HG03521 (cell line): ENCODE measurements around the gene DDX10.

Experiments
- ATAC-seq: cut with Tn5 transposase; IDR thresholded peaks from one replicate; pipeline ENCODE4 v1.9.1; 2021; ENCODE audit warnings: mild to moderate bottlenecking, moderate library complexity; ENCODE audit not compliant: unreplicated experiment

Gene DDX10

DNA sequence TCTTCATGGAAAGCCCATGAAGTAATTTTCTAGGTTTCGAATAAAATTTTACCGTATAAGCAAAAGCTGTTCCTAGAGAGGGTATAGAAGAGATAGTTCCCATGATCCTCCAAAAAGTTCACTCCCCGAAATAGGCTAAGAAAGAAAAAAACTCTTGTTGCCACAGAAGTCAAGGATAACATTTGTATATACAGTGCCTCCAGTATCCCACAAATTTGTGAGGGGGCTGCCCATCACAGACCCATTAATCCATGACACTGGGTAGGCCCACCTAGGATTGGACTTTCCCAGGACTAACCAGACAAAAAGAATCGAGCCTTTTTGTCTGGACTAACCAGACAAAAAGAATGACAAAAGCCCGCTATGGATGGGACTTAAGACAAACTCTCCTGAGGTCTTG is 233.0 kb downstream of the DDX10 start:
- no peak for ATAC-seq

DNA sequence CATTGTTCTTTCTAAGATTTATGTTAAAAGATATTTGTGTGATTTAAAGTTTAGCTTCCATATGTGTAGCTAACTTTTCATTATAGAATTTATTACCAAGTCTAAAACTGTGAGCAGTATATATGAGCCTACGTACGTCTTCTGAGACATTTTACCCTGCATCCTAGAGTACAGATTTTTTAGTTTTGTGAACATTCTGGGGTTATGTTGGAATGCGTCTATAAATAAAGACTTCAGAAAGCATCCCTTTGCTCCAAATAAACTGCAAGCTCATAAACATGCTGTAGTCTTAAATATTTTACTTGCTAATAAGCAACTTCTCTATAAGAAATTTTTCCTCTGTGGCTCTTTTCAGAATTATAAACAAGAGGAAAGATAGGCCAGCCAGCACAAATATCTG is 236.5 kb downstream of the DDX10 start:
- no peak for ATAC-seq

DNA sequence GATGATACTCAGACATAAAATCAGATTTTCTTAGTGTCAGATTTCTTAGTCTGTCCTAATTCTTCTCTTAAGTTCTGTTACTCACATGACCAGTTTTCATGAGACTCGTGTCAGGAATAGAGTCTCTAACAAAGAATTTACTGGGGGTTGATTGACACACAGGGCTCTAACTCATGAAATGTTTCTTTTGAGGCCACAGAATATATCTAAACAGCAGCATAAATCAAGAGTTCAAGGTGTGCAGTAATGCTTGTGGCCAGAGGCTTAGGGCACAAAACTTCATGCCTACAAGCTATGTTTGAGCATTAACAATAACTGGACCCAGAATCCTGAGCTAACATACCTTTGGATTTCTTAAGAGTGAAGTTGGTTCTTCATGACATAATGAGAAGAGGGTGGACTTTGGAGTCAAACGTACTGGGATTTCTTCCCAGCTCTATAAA is 237.2 kb downstream of the DDX10 start:
- ATAC-seq, result no peak

DNA sequence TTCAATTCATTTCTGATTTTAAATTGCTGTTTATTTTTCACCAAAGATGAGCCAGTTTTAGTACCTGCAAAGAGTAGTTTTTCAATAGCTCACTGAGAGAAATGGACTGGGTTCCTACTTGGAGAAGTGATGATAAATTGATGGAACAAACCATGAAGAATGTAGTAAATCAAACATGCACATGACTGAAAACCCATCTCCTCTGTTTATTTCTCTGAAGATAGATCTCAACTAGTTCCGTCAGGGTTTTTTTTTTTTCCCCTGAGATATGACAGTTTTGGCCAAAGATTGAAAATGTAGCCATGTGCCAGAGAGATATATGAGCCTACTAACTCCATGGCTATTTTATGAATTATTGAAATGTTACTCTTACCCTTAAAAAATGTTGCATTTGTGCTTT is 239.6 kb downstream of the DDX10 start:
- no peak for ATAC-seq

DNA sequence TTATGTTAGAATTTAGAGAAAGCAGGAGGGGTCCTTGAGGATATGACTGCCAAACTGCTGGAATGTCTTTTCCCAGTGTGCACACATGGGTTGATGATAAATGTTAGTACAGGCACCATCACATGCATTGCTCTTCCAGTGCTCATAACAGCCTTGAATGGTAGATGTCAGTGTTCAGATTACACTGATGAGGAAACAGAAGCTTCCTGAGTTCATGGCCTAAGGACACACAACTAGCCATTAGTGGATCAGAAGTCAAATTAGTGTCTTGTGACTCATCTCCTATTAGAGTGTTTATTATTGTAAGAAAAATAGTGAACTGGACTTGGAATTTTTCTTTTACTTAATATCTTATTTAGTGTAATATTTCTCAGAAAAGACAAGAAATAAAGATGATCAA is 241.5 kb downstream of the DDX10 start:
- ATAC-seq, result no peak

DNA sequence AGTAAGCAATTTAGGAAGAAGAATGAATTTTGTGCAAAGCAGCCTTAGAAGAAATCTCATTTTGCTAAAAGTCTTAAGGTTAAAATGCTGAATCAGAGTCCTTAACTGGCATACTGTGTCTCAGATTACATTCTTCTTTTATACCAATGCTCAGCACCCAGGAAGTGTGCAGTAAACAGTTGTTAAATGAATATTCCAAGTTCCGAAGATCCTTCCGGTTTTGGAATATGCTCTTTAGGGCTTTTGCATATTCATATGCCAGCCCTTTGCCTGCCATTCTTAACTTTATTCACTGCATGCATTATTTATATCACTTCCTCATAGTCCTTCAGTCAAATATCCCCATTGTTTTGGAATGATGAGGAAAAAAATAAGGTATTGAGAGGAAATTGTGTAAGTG is 242.0 kb downstream of the DDX10 start:
- ATAC-seq, result no peak

DNA sequence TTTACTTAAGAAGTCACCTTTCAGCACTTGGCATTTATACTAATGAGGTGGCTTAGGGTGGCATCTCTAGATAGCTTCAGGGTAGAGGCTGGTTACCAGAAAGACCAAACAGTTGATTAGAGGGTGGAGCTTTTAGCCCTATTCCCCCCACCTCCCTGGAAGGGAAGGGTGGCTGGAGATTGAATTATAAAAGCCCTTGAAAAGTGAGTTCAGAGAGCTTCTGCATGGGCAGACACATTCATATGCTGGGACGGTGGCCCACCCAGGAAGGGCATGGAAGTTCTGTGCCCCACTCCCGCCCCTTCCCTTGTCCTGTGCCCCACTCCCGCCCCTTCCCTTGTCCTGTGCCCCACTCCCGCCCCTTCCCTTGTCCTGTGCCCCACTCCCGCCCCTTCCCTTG is 244.2 kb downstream of the DDX10 start:
- ATAC-seq, result no peak

DNA sequence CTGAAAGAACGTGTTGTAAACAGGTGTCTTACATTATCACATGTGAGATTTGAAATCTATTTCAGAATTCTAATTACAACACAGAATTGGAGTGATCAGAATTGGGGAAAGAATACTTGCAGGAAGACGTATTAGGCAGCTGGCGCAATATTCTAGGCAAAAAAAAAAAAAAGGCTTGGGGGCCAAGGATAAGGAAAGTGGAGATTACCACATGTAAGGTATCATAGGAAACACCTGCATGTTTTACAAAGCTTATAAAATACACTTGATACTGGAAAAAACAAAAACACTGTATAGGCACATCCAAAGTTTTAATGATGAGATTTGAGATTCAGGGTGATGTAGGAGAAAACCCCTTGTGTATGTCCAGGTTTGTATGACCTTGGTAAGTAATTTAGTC is 245.1 kb downstream of the DDX10 start:
- ATAC-seq, result no peak

DNA sequence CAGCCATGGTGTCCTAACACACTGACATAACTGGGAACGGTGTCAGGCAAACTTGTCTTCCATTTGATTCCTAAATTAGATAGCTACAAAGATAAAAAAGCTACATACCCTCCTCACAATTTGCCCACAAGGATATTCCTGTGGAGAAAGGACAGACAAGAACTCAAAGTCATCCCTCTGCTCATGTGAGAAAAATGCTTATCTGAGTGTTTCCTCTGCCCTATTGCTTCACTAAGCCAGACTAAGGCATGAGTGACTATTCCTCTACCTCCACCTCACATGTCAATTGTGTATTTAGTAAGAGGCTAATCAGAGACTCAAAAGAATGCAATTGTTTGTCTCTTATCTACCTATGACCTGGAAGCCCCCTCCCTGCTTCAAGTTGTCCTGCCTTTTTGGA is 247.7 kb downstream of the DDX10 start:
- ATAC-seq, result no peak

DNA sequence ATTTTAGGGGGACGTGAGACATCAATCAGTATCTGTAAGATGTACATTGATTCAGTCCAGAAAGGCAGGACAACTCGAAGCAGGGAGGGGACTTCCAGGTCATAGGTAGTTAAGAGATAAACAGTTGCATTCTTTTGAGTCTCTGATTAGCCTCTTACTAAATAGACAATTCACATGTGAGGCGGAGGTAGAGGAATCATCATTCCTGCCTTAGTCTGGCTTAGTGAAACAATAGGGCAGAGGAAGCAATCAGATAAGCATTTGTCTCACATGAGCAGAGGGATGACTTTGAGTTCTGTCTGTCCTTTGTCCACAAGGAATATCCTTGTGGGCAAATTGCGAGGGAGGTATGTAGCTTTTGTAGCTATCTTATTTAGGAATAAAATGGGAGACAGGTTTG is 248.3 kb downstream of the DDX10 start:
- no peak for ATAC-seq

DNA sequence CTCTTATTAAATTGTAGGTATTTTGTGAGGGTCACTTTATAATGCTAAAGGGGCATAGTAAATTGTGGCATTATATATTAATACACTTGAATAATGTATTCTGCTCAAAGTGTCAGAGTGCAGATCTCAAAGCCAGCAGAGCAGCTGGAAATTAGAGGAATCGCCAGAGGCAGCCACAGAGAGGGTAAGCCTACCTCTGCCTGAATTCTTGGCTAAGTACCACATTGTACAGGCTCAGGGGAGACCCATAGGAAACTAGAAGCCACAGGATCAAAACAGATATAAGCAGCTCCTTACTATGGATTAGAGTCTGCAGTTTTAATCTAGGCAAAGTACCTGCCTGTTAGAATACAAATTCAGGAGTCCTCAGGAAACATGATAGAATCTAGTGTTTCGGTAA is 249.3 kb downstream of the DDX10 start:
- ATAC-seq, result no peak

DNA sequence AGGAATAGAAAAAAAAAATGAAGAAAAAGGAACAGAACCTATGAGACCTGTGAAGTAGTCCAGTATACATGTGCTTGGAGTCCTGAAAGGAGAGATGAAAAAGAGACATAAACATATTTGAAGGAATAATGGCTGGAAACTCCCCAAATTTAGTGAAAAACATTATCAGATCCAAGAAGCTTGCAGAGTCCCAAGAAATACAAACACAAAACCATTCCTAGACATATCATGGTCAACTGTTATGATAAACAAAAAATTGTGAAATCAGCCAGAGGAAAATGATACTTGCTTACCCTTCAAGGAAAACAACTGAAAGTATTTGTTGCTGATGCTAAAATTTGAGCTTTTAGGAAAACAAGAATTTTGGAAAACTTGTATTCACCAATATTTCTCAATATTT is 250.1 kb downstream of the DDX10 start:
- no peak for ATAC-seq

DNA sequence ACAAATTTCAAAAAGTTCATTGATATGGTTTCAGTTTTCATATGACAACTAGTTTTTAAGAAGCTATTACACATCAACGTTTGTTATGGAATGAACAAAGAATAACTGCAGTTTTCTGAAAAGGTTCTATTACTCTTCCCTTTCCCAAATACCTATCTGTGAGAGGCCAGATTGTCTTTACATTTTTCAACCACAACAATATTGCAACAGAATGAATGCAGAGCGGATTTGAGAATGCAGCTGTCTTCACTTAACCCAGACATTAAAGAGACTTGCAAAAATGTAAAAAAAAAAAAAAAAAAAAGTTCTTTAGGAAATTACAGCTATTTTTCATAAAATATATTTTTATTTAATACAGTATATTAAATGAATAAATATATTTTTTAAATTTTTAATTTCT is 250.8 kb downstream of the DDX10 start:
- no peak for ATAC-seq

DNA sequence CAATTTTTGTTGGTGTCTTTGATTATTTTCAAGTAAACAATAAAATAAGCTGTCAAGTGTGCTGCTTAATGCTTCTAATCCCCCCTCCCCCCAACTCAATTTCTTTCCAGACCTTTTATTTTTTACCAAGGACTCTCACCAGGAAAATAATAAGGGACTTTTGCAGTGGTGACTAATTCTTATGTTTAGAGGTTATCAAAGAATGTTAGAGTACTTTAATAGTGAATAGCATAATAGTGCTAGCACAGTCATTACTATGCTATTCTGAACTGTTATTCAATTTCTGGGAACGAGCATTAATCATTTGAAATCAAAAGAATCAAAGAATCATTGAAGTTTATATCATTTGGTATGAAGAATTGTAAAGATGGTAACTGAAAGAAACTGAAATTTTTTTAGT is 251.4 kb downstream of the DDX10 start:
- no peak for ATAC-seq

DNA sequence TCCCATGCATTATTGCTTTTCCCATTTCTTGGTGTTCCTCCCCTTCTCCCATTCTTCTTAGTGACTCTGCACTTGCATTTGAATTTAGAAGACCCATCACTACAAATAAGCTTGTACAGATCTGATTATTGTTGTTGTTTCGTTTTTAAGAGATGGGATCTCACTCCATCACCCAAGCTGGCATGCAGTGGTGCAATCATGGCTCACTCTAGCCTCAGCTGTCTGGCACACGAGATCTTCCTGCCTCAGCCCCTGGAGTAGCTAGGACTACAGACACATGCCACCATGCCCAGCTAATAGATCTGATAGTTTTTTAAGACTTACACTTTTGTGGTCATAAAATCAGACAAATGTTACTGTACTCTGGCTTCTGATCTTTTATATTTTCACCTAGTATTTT is 252.1 kb downstream of the DDX10 start:
- ATAC-seq, result no peak

DNA sequence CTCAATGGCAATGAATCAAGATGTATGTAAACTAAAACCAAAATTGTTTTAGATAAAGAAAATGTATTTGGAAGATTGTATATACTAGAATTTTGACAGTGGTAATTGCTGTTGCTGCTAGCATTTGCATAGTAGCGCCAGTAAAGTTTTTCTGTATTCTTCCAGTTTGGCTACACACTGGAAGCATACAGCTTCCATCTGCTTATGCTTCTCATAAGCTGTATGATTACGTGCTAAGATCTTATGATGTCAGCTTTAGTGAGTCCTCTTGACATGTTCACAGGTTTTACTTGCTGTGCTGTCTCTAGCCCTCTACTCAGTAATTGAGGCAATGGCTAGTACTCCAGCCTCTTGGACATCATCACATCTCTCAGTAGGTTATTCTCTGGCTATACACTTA is 256.3 kb downstream of the DDX10 start:
- no peak for ATAC-seq

DNA sequence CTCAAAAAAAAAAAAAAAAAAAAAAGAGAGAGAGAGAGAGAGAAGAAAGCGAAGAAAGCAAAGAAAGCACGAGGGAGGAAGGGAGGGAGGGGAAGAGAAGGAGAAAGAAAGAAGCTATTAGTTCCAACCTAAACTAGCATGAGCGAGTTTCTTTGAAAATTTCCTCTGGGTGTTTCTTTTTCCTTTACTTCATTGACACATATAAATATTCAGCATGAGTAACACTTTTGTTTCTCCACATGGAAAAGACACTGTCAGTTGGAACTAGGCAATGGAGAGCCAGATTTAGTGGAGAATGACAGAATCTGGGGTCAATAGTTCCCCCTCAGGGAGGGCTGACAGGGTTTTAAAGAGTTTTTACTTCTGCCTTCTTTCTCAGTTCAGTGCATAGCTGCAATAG is 257.4 kb downstream of the DDX10 start:
- no peak for ATAC-seq

DNA sequence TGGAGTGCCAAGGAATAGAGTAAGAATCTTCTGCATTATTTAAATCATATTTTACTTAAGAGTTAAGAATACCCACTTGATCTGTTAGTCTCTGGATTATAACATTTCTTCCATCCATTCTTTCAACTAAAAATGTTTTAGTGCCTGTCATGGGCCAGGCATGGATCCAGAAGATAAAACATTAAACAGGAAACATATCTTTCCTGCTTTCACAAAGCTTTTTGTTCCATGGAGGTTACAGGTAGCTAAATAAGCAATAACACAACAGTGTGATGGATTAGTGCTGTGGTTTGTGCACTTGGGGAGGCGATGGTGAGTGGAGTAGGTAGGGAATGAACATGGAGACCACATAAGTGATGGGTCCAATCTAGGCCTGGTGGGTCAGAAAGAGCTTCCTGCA is 258.5 kb downstream of the DDX10 start:
- ATAC-seq, result no peak

DNA sequence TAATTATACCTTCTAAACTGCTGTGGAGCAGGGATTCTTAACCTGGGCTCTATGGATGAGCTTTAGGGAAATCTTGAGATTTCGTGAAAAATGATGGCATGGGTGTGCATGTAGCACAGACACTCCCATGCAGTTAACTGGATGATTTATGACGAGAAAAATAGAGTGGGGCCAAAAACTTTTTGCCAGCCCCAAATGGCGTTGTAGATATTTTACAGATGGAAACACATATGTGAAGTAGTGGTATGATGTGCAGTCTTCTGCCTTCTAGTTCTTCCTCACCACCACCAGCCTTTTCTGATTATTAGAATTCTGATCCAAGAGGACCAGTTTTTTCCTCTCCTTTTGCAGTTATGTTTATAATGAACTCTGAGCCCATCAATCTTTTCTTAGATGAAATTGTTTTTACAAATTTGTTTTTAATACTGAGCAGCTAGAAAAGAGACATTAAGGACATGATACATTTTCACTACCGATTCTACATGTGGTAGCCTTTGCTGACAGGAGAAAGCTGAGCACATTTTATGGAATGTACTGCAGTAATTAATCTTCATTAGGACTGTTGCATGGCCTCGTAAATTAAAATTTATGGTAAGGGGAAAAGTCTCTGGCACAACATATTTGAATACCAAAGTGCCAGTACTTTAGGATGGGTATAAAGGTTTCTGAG is 261.4 kb downstream of the DDX10 start:
- ATAC-seq, result no peak

DNA sequence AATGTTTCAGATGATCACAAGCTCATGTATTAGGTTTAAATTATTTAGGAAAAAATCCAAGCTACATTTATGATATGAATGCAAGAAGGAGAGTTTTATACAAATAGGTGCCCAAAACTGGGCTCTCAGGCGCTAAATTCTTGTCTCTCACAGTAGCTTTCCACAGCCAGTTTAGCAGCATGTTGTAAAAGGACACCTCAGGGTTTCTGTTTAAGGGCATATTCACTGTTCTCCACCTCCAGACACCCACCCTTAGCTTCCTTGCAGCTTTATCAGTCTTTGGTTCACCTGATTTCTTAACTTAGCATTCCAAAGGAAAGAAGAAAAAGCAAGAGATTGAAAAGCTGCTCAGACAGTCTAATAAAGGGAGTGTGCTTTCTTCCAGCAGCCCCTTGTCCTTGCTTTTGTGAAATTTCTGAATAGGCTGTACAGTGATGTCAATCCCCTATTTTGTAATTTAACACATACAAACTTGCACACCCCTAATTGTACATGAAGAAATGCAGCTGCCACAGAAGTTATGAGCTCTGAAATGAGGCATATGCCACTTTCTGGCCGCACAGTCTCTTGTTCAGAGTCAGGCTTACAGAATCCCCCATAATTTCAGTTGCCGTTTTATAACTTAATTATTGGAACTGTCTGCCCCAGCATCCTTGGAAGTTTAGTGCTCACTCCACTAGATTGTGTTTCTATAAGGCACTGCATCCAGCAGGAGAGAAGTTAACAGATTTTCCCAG is 262.1 kb downstream of the DDX10 start:
- ATAC-seq, result no peak

DNA sequence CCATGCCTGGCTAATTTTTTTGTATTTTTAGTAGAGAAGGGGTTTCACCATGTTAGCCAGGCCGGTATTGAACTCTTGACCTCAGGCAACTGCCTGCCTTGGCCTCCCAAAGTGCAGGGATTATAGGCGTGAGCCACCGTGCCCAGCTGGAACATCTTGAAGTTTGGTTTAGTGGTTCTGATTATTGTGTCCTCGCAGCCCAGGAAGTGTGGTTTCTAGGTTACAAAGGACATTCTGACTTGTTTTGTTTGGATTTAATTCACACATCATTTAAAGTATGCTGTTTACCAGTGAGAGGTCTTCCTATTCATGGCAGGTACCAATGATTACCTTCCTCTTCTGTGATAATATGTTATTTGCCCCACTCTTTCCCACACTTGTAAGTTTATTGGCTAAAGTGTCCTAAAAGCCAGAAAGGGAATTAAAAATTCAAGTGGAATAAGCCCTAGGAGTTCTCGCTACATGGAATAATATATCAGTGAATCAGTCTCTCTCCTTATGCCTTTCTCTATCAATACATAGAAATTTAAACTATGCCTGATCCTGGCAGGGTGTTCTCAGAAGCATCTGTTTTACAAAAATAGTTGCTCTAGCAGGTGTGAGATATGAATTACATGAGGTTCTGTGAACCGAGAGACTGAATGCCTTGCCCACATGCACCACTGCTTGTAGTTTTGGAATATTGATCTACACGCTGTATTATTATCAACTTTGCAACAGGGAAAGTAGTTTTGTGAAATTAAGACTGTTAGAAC is 263.1 kb downstream of the DDX10 start:
- no peak for ATAC-seq

DNA sequence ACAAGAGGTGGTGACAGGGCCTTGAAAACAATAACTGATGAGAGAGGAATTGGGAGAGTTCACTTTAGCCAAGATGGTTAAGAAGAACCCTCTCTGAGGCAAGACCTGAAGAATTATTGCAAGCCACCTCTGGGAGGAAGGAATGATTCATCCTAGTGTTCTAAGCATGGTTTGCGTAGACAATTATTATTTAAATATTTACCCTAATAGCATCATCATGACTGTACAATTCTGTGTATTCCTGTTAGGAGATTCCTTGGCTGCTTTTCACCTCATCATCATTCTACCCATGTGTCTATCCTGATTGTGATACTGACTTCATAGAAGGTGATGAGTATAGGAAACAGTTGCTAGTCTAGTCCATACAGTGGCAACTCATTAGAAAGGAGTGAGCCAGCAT is 264.4 kb downstream of the DDX10 start:
- no peak for ATAC-seq
